Measurements from ENCODE around the gene SHOC2.

DNA sequence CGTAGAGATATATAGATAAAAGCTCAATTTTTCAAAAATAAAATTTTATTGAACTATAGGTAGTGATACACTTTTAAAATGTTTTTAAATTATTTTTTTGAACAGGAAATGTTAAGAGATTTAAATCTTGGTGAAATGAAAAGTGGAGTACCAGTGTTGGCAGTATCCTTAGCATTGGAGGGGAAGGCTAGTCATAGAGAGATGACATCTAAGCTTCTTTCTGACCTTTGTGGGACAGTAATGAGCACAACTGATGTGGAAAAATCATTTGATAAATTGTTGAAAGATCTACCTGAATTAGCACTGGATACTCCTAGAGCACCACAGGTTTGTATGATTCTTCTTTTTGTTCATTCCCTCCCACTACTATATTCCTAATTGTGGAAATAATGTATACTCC lies 31.8 kb upstream of the SHOC2 start:
- no peak for TF ChIP-seq CTCF (IDR thresholded peaks at IDR 0.05; ENCODE audit: low read depth, low read length)
- TF ChIP-seq EZH2phosphoT487 (IDR thresholded peaks at IDR 0.05; ENCODE audit: low read depth), result no peak
